Heart right ventricle (tissue), 16 donors: Measurements from ENCODE around the gene PEDS1. TPM values are rescaled to one million over a fixed set of nuclear protein-coding genes. Genes with fewer than 3 reads are reported as not detected.
A peak's percentile ranks its signal among the peaks of the same experiment; 100 is the strongest.
"Not testable (repeated sequence)": the region's sequence is repeated elsewhere in the genome, so short reads cannot be mapped to it uniquely, and the experiment has no call there.

Experiments
- ATAC-seq, 8 donors: fragments of 200-7000 bp; cut with Tn5 transposase; one replicate each; pipeline ENCODE4 v1.9.1; 2020; ENCODE audit warnings: mild to moderate bottlenecking in 8 of 8, moderate library complexity in 8 of 8, moderate number of reproducible peaks in 1 of 8
- DNase-seq, 2 donors: peaks; one replicate each; pipeline ENCODE4 v3.0.0-alpha.2; 2020
- H3K27ac ChIP-seq, 10 donors: fragments of 200-600 bp; sonication (generic) in 2 of 10; one replicate each; pipeline versions ENCODE4 v1.5.0 to v1.8.0; 2020 to 2022; ENCODE audit warnings: mild to moderate bottlenecking in 3 of 10
- H3K27me3 ChIP-seq, 7 donors: fragments of 200-600 bp; one replicate each; pipeline ENCODE4 v1.8.0; 2021 to 2022; ENCODE audit warnings: mild to moderate bottlenecking in 2 of 7
- H3K36me3 ChIP-seq, 9 donors: fragments of 200-600 bp; sonication (generic) in 1 of 9; one replicate each; pipeline versions ENCODE4 v1.5.0 to v1.8.0; 2020 to 2022; ENCODE audit warnings: mild to moderate bottlenecking in 2 of 9
- H3K4me1 ChIP-seq, 9 donors: fragments of 200-600 bp; sonication (generic) in 1 of 9; one replicate each; pipeline versions ENCODE4 v1.5.0 to v1.8.0; 2020 to 2022; ENCODE audit warnings: mild to moderate bottlenecking in 4 of 9
- H3K4me3 ChIP-seq, 10 donors: fragments of 200-600 bp; sonication (generic) in 2 of 10; one replicate each; pipeline versions ENCODE4 v1.5.0 to v1.8.0; 2020 to 2022; ENCODE audit warnings: mild to moderate bottlenecking in 7 of 10, moderate library complexity in 2 of 10
- H3K9me3 ChIP-seq, 11 donors: fragments of 200-600 bp in 10 of 11; sonication (generic) in 2 of 11; one replicate each; pipeline versions ENCODE4 v1.5.0 to v1.8.0; 2013 to 2022; ENCODE audit warnings: mild to moderate bottlenecking in 2 of 11, control low read depth in 1 of 11, moderate library complexity in 1 of 11
- WGBS, 2 donors: extraction: QIAGEN DNeasy Blood & Tissue Kit; methylation state at CpG; one replicate each; pipeline ENCODE4 v1.1.7; 2013; ENCODE audit warnings: inconsistent platforms in 1 of 2; 5-methylcytosine and 5-hydroxymethylcytosine counted together
- intact Hi-C, 10 donors: fragments of 100-400 bp; cut with DNase I; formaldehyde crosslinking; loops; one replicate each; pipeline versions ENCODE4 v1.11.1 to v1.14.2; 2022
- long read RNA-seq, 3 donors: library from polyadenylated mRNA; unstranded; transcript quantifications; one replicate each; pipeline ENCODE4 v2.0.0, GENCODE V29; 2020 to 2021
- polyA plus RNA-seq, 2 donors: library from polyadenylated mRNA; stranded (reverse); fragments of 200-250 nt; gene quantifications; one replicate each; pipeline ENCODE4 v1.2.3, GENCODE V29; 2013
- total RNA-seq, 10 donors: library from RNA; stranded (reverse); fragmentation: NEBNext Ultra II Directional in 3 of 10; extraction: Animal tissue kit (Norgen Biotek cat#: 25700) in 3 of 10; gene quantifications; one replicate each; pipeline versions ENCODE4 v1.2.1 to v1.2.4, GENCODE V29; 2021 to 2023
- TF ChIP-seq, protein P1 (sequence below), 9 donors: fragments of 200-600 bp; sonication (generic) in 2 of 9; IDR thresholded peaks; one replicate each; pipeline versions ENCODE4 v1.5.0 to v1.8.0; 2021 to 2022; ENCODE audit warnings: antibody characterized with exemption in 9 of 9, mild to moderate bottlenecking in 5 of 9, moderate library complexity in 1 of 9
- donor health status: Arrhythmogenic right ventricular cardiomyopathy.
- donor health status: ischemic (EF 13 %, LVEDD 7.1; RV severe dilation, severe dysfunction).
- donor health status: healthy with polysubstance abuse.
- donor health status: DM: no; HTN: yes; CAD: no.
- donor health status: DM: no; HTN: no; CAD: no.
- donor health status: ischemic (EF 25% LVEDD 6.9; RV normal size, moderate dysfunction).
- donor health status: ischemic (EF 25% LVEDD 5.7; RV mildly dilated, moderate dysfunction).
- donor health status: healthy.
- donor health status: DM: yes; HTN: yes; CAD: no.
- donor health status: Ischemic cardiomyopathy.
- donor health status: ischemic (EF 35%, LVEDD 5.7; RV mildly dilated, moderate dysfunction).
- donor health status: nonischemic (EF 11% LVEDD 7.7; RV severe dilation, severe dysfunction).
- donor health status: DM: yes; HTN: yes; CAD: no.
- donor health status: PGD.
- donor health status: ischemic (EF 29% LVEDD 5.4; RV normal size, mild dysfunction).
- donor health status: nonischemic (EF 23%, LVEDD 6.1; RV moderate dilation, normal function).

PEDS1 gene
- total RNA-seq (10 to 100 TPM; 12.2 to 36.2 (median 19.4) TPM), polyA plus RNA-seq (10 to 100 TPM; 31.1 to 40.2 TPM)
- long read RNA-seq, donor 1, full-length matches to known transcripts, result 23 of 48 reads
- long read RNA-seq, donor 1, partial matches to known transcripts, result 5 of 48 reads
- long read RNA-seq, donor 1, other reads (novel, unspliced or antisense), result 20 of 48 reads
- long read RNA-seq, donor 2, full-length matches to known transcripts, result 15 of 27 reads
- long read RNA-seq, donor 2, partial matches to known transcripts, result 0 of 27 reads
- long read RNA-seq, donor 2, other reads (novel, unspliced or antisense), result 12 of 27 reads
- long read RNA-seq, donor 3, full-length matches to known transcripts, result 56 of 85 reads
- long read RNA-seq, donor 3, partial matches to known transcripts, result 5 of 85 reads
- long read RNA-seq, donor 3, other reads (novel, unspliced or antisense), result 24 of 85 reads

DNA sequence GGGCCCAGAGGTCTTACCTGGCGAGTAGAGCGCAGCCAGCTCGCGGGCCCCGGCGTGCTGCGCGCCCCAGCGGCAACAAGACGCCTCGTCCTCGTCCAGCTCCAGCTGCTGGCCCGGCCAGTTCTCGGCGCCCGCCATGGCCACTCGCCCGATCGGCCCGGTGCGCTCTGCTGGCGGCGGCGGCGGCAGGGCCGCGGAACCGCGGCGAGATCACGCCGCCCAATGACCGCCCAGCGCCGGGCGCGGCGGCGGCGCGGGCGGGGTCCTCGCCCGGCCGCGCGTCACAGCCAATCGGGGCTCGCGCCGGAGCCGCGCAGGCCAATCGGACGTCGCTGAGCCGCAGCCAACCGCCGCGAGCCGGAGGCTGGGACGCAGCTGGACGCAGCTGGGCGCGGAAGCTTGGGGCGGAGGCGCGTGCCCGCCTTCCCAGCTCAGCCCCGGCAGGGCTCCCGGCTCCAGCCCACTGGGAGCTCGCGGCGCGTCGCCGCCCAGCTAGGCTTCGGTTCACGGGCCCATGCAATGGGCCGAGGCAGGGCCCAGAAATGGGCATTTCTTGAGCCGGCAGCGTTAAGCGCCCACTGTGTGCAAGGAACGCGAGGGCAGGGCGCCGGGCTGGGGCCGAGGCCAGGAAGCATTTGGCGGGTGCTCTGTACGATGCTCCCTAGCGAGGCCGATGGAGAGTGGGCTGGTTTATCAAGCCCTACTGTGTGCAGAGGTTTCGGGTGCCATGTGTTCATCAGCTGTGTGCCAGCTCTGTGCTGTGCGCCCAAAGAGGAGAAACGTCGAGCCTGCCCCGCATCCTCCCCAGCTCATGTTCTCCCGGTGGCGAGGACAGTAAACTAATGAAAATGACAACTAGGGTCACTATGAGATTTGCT, at the start of gene PEDS1:
Gene PEDS1 (minus strand): TSS at position 224 of the 878 bp plus-strand sequence. CDS start 86 bp downstream, at position 138.
- H3K4me3 ChIP-seq, result peak within 1 kb of the TSS; percentile 80 to 100 (median 97)
- DNase-seq (peak; percentile 91 to 94), ATAC-seq (peak; percentile 96 to 99 (median 97))
- H3K27ac ChIP-seq, result peak within 1 kb of the TSS; percentile 57 to 98 (median 96)
- peaks cover 0 to 17% (median 0%) of the 10 kb centered on the region in 9 donors for H3K36me3 ChIP-seq
- no peaks in the 10 kb centered on the region for H3K9me3 ChIP-seq
- H3K4me1 ChIP-seq, result peaks cover 10 to 50% (median 46%) of the 10 kb centered on the region in 9 donors
- TF ChIP-seq, protein P1, sequence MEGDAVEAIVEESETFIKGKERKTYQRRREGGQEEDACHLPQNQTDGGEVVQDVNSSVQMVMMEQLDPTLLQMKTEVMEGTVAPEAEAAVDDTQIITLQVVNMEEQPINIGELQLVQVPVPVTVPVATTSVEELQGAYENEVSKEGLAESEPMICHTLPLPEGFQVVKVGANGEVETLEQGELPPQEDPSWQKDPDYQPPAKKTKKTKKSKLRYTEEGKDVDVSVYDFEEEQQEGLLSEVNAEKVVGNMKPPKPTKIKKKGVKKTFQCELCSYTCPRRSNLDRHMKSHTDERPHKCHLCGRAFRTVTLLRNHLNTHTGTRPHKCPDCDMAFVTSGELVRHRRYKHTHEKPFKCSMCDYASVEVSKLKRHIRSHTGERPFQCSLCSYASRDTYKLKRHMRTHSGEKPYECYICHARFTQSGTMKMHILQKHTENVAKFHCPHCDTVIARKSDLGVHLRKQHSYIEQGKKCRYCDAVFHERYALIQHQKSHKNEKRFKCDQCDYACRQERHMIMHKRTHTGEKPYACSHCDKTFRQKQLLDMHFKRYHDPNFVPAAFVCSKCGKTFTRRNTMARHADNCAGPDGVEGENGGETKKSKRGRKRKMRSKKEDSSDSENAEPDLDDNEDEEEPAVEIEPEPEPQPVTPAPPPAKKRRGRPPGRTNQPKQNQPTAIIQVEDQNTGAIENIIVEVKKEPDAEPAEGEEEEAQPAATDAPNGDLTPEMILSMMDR (IDR thresholded peaks at IDR 0.05), result peak in 1 of 9 donors; percentile 12
- WGBS, 2 donors, result 2 to 4% methylated on average over 79 to 99 of the region's 99 CpGs
- intact Hi-C loops, result no loop called here
- H3K27me3 ChIP-seq, result no peaks in the 10 kb centered on the region

DNA sequence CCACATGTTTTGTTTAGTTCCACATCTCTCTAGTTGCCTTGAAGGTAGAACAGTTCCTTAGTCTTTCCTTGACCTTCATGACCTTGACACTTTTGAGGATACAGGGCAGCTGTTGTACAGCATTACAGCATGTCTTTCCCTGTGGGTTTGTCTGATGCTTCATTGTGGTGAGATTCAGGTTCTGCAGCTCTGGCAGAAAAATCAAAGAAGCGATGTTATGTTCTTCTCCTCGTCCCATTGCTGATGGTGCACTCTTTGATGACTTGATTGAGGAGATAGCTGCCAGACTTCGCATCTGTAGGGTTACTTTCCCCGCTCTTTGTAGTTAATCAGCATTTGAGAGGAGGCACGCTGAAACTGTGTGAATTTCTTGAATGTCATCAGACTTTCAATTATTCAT, 49.2 kb upstream of the PEDS1 start:
- peaks cover 0 to 10% (median 0%) of the 10 kb centered on the region in 9 donors for H3K4me1 ChIP-seq
- ATAC-seq (no peak), DNase-seq (no peak)
- H3K9me3 ChIP-seq, result peaks cover 0 to 26% (median 4%) of the 10 kb centered on the region in 11 donors
- H3K36me3 ChIP-seq, result no peaks in the 10 kb centered on the region
- WGBS, 2 donors, result 94% methylated on average over 5 of the region's 5 CpGs
- intact Hi-C loops, result no loop called here
- H3K27me3 ChIP-seq, result no peaks in the 10 kb centered on the region
- H3K4me3 ChIP-seq, result no peak overlapping the region
- TF ChIP-seq, protein P1 (IDR thresholded peaks at IDR 0.05), result no peak
- no peak overlapping the region for H3K27ac ChIP-seq

DNA sequence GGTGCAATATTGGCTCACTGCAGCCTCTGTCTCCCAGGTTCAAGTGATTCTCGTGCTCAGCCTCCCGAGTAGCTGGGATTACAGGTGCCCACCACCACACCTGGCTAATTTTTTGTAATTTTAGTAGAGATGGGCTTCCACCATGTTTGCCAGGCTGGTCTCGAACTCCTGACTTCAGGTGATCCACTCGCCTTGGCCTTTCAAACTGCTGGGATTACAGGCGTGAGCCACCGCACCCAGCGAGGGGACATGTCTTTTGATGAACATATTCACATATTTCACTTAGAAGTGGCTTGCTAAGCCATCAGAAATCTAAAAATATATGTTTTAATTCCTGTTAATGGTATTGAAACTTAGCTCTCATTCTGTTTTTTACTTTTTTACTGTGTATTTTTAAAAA, 48.2 kb upstream of the PEDS1 start:
- H3K27ac ChIP-seq, ATAC-seq, H3K4me3 ChIP-seq, intact Hi-C loops, H3K27me3 ChIP-seq, H3K4me1 ChIP-seq, H3K36me3 ChIP-seq, DNase-seq: not testable (repeated sequence)
- peaks cover 0 to 26% (median 4%) of the 10 kb centered on the region in 11 donors for H3K9me3 ChIP-seq
- WGBS, 2 donors, result 95 to 97% methylated on average over 7 of the region's 7 CpGs

DNA sequence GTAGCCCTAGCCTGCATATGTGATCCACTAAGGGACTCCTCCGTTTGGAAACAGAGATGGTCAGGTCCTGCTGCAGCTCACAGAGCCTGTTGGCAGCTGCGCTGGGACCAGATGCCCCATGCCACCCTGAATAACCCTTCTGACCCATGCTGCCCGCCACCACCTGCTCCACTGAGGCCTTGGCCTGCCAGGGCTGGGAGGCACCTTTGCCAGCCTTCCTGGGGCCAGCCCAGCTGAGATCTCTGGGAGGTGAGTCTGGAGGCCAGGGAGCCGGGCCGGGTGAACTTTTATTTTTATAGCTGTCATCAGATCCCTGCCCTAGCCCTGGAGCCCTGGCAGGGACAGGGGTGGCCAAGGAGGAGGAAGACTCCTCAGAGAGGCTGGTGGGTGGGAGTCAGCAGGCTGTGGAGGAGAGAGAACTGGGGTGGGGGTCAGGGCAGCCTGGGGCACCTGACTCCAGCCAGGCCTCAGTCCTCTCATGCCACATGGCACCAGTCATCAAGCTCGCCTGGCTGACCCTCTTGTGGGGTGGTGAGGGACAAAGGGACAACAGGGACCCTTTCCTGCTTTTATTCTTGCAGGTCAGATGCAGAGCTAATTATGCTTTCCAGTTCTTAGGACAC, 47.1 kb upstream of the PEDS1 start:
- DNase-seq (peak in 1 of 2 donors; percentile 51), ATAC-seq (peak; percentile 31 to 68 (median 60))
- H3K27ac ChIP-seq, result peak overlapping the region in 7 of 10 donors; percentile 5 to 44 (median 28)
- H3K36me3 ChIP-seq, result no peaks in the 10 kb centered on the region
- no peak overlapping the region for H3K4me3 ChIP-seq
- 53 to 64% methylated on average over 6 of the region's 6 CpGs for WGBS, 2 donors
- intact Hi-C loops, result no loop called here
- peaks cover 0 to 10% (median 0%) of the 10 kb centered on the region in 9 donors for H3K4me1 ChIP-seq
- H3K9me3 ChIP-seq, result peaks cover 0 to 26% (median 4%) of the 10 kb centered on the region in 11 donors
- TF ChIP-seq, protein P1 (IDR thresholded peaks at IDR 0.05), result no peak
- no peaks in the 10 kb centered on the region for H3K27me3 ChIP-seq
